SK-N-SH treated with all-trans-retinoic acid at 6 μM for 48 hours (cell line): ENCODE data around the gene PPM1H.

Source experiments
- ATAC-seq: fragments of 200-7000 bp; cut with Tn5 transposase; 3 replicates; pipeline ENCODE4 v1.9.1; 2020; ENCODE audit warnings: mild to moderate bottlenecking, moderate library complexity
- BACH2 ChIP-seq: fragments of 250-450 bp; sonication (Bioruptor Pico); IDR thresholded peaks from 2 replicates; pipeline ENCODE4 v1.9.0; 2021; ENCODE audit warnings: mild to moderate bottlenecking, borderline replicate concordance
- CSDC2 ChIP-seq: fragments of 250-450 bp; sonication (Bioruptor Pico); IDR thresholded peaks from 2 replicates; pipeline ENCODE4 v1.5.0; 2020; ENCODE audit warnings: mild to moderate bottlenecking, moderate library complexity
- ESRRG ChIP-seq: fragments of 250-450 bp; sonication (Bioruptor Pico); IDR thresholded peaks from 2 replicates; pipeline ENCODE4 v1.6.1; 2021; ENCODE audit warnings: mild to moderate bottlenecking
- GLIS3 ChIP-seq: fragments of 250-450 bp; sonication (Bioruptor Pico); IDR thresholded peaks from 2 replicates; pipeline ENCODE4 v1.5.0; 2020; ENCODE audit warnings: mild to moderate bottlenecking, moderate library complexity
- OSR1 ChIP-seq: fragments of 250-450 bp; sonication (Bioruptor Pico); IDR thresholded peaks from 2 replicates; pipeline ENCODE4 v1.8.0; 2022; ENCODE audit warnings: moderate library complexity, mild to moderate bottlenecking, inconsistent platforms
- PPARA ChIP-seq: fragments of 250-450 bp; sonication (Bioruptor Pico); IDR thresholded peaks from 2 replicates; pipeline ENCODE4 v1.5.0; 2020; ENCODE audit warnings: mild to moderate bottlenecking, borderline replicate concordance
- RARB ChIP-seq: fragments of 250-450 bp; sonication (Bioruptor Pico); IDR thresholded peaks from 2 replicates; pipeline ENCODE4 v1.8.0; 2021; ENCODE audit warnings: mild to moderate bottlenecking, moderate library complexity
- SNAI2 ChIP-seq: fragments of 250-450 bp; sonication (Bioruptor Pico); IDR thresholded peaks from 2 replicates; pipeline ENCODE4 v1.5.0; 2020; ENCODE audit warnings: mild to moderate bottlenecking, moderate library complexity
- TCF4 ChIP-seq: fragments of 250-450 bp; sonication (Bioruptor Pico); IDR thresholded peaks from 2 replicates; pipeline ENCODE4 v1.8.0; 2021; ENCODE audit warnings: mild to moderate bottlenecking, moderate library complexity, borderline replicate concordance
- TOX ChIP-seq: fragments of 250-450 bp; sonication (Bioruptor Pico); IDR thresholded peaks from 2 replicates; pipeline ENCODE4 v1.8.0; 2021; ENCODE audit warnings: mild to moderate bottlenecking, moderate library complexity, borderline replicate concordance
- ZC3H10 ChIP-seq: fragments of 250-450 bp; sonication (Bioruptor Pico); IDR thresholded peaks from 2 replicates; pipeline ENCODE4 v1.5.1; 2021; ENCODE audit warnings: mild to moderate bottlenecking, moderate library complexity
- ZFP3 ChIP-seq: fragments of 250-450 bp; sonication (Bioruptor Pico); IDR thresholded peaks from 2 replicates; pipeline ENCODE4 v1.5.0; 2020; ENCODE audit warnings: mild to moderate bottlenecking, moderate library complexity
- ZFP30 ChIP-seq: fragments of 450-650 bp; formaldehyde crosslinking; IDR thresholded peaks from 2 replicates; pipeline ENCODE4 v1.5.0; 2022; ENCODE audit warnings: mild to moderate bottlenecking, moderate library complexity
- ZNF565 ChIP-seq: fragments of 450-650 bp; formaldehyde crosslinking; conservative IDR thresholded peaks from 2 replicates; pipeline ENCODE4 v1.5.0; 2020; ENCODE audit warnings: low read depth, mild to moderate bottlenecking, moderate library complexity
- ZNF70 ChIP-seq: fragments of 450-650 bp; formaldehyde crosslinking; IDR thresholded peaks from 2 replicates; pipeline ENCODE4 v1.5.0; 2020; ENCODE audit warnings: mild to moderate bottlenecking, moderate library complexity
- ZNF8 ChIP-seq: fragments of 450-650 bp; formaldehyde crosslinking; IDR thresholded peaks from 2 replicates; pipeline ENCODE4 v1.5.0; 2020; ENCODE audit warnings: mild to moderate bottlenecking, moderate library complexity
- TF ChIP-seq, protein P1 (sequence below): fragments of 250-450 bp; sonication (Bioruptor Pico); IDR thresholded peaks from 2 replicates; pipeline ENCODE4 v1.8.0; 2020; ENCODE audit warnings: mild to moderate bottlenecking, moderate library complexity, borderline replicate concordance
- TF ChIP-seq, protein P2 (sequence below): fragments of 250-450 bp; sonication (Bioruptor Pico); IDR thresholded peaks from 2 replicates; pipeline ENCODE4 v1.5.1; 2020; ENCODE audit warnings: low read depth, mild to moderate bottlenecking, moderate library complexity
- TF ChIP-seq, protein P3 (sequence below): fragments of 250-450 bp; sonication (Bioruptor Pico); IDR thresholded peaks from 2 replicates; pipeline ENCODE4 v1.5.1; 2021; ENCODE audit warnings: mild to moderate bottlenecking, moderate library complexity
- TF ChIP-seq, protein P4 (sequence below): fragments of 250-450 bp; sonication (Bioruptor Pico); IDR thresholded peaks from 2 replicates; pipeline ENCODE4 v1.5.0; 2020; ENCODE audit warnings: mild to moderate bottlenecking, moderate library complexity

The PPM1H gene

DNA sequence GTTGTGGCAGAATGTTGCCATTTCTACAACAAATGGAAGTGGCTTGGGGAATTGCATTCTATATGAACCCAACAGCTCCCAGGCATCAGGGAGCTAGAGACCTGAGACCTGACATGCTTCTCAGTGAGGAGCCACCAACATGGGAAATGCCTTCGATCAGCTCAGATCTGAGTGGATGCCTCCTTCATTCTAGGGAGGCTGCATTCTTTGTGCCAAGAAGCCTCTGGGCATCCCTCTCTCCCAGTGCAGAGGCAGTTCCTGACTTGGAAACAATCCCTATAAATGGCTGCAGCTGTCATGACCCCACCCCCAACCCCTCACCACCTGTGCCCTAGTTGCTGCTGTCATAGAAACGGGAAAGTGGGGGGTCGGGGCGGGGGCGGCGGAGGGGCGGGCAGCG lies 196.3 kb downstream of the PPM1H start:
- peak; percentile 35; the same call in 1 of the 3 replicates for ATAC-seq
- TF ChIP-seq PPARA (CRISPR knock-in tag) (no peak), ESRRG (CRISPR knock-in tag) (no peak), TCF4 (CRISPR knock-in tag) (no peak), OSR1 (CRISPR knock-in tag) (no peak), SNAI2 (no peak), ZNF8 (CRISPR knock-in tag) (no peak), ZC3H10 (CRISPR knock-in tag) (no peak), GLIS3 (CRISPR knock-in tag) (no peak), ZFP30 (CRISPR knock-in tag) (no peak), CSDC2 (CRISPR knock-in tag) (no peak)
- TF ChIP-seq, protein P1, sequence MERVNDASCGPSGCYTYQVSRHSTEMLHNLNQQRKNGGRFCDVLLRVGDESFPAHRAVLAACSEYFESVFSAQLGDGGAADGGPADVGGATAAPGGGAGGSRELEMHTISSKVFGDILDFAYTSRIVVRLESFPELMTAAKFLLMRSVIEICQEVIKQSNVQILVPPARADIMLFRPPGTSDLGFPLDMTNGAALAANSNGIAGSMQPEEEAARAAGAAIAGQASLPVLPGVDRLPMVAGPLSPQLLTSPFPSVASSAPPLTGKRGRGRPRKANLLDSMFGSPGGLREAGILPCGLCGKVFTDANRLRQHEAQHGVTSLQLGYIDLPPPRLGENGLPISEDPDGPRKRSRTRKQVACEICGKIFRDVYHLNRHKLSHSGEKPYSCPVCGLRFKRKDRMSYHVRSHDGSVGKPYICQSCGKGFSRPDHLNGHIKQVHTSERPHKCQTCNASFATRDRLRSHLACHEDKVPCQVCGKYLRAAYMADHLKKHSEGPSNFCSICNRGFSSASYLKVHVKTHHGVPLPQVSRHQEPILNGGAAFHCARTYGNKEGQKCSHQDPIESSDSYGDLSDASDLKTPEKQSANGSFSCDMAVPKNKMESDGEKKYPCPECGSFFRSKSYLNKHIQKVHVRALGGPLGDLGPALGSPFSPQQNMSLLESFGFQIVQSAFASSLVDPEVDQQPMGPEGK (CRISPR knock-in tag): no peak
- TF ChIP-seq, protein P2, sequence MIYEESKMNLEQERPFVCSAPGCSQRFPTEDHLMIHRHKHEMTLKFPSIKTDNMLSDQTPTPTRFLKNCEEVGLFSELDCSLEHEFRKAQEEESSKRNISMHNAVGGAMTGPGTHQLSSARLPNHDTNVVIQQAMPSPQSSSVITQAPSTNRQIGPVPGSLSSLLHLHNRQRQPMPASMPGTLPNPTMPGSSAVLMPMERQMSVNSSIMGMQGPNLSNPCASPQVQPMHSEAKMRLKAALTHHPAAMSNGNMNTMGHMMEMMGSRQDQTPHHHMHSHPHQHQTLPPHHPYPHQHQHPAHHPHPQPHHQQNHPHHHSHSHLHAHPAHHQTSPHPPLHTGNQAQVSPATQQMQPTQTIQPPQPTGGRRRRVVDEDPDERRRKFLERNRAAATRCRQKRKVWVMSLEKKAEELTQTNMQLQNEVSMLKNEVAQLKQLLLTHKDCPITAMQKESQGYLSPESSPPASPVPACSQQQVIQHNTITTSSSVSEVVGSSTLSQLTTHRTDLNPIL (CRISPR knock-in tag): no peak
- TF ChIP-seq, protein P3, sequence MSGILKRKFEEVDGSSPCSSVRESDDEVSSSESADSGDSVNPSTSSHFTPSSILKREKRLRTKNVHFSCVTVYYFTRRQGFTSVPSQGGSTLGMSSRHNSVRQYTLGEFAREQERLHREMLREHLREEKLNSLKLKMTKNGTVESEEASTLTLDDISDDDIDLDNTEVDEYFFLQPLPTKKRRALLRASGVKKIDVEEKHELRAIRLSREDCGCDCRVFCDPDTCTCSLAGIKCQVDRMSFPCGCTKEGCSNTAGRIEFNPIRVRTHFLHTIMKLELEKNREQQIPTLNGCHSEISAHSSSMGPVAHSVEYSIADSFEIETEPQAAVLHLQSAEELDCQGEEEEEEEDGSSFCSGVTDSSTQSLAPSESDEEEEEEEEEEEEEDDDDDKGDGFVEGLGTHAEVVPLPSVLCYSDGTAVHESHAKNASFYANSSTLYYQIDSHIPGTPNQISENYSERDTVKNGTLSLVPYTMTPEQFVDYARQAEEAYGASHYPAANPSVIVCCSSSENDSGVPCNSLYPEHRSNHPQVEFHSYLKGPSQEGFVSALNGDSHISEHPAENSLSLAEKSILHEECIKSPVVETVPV (CRISPR knock-in tag): no peak

DNA sequence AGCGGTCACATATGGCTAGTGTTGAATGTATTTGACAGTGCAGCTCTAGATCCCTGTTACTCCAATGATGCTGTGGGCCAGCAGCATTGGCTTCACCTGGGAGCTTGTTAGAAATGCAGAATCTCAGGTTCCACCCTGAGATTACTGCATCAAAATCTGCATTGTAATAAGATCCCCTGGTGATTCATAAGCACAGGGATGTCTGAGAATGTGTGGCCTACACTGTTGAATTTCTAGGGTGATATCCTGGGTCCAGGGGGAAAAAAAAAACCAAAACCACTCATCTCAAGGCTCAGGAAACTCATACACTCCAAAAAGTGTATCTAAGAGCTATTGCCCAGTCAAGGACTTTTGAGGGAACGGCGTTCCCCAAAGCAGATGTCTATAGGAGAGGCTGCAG lies 196.8 kb downstream of the PPM1H start:
- ATAC-seq: peak; percentile 40; the same call in 2 of the 3 replicates
- TF ChIP-seq ZNF8 (CRISPR knock-in tag) (no peak), TCF4 (CRISPR knock-in tag) (no peak), ZNF565 (CRISPR knock-in tag) (no peak), SNAI2 (no peak), CSDC2 (CRISPR knock-in tag) (no peak), ZNF70 (CRISPR knock-in tag) (no peak), BACH2 (no peak), RARB (no peak), GLIS3 (CRISPR knock-in tag) (no peak), ESRRG (CRISPR knock-in tag) (no peak), ZFP3 (CRISPR knock-in tag) (no peak), TOX (CRISPR knock-in tag) (no peak)
- TF ChIP-seq, protein P1 (CRISPR knock-in tag): no peak
- TF ChIP-seq, protein P3 (CRISPR knock-in tag): no peak
- TF ChIP-seq, protein P2 (CRISPR knock-in tag): no peak
- TF ChIP-seq, protein P4, sequence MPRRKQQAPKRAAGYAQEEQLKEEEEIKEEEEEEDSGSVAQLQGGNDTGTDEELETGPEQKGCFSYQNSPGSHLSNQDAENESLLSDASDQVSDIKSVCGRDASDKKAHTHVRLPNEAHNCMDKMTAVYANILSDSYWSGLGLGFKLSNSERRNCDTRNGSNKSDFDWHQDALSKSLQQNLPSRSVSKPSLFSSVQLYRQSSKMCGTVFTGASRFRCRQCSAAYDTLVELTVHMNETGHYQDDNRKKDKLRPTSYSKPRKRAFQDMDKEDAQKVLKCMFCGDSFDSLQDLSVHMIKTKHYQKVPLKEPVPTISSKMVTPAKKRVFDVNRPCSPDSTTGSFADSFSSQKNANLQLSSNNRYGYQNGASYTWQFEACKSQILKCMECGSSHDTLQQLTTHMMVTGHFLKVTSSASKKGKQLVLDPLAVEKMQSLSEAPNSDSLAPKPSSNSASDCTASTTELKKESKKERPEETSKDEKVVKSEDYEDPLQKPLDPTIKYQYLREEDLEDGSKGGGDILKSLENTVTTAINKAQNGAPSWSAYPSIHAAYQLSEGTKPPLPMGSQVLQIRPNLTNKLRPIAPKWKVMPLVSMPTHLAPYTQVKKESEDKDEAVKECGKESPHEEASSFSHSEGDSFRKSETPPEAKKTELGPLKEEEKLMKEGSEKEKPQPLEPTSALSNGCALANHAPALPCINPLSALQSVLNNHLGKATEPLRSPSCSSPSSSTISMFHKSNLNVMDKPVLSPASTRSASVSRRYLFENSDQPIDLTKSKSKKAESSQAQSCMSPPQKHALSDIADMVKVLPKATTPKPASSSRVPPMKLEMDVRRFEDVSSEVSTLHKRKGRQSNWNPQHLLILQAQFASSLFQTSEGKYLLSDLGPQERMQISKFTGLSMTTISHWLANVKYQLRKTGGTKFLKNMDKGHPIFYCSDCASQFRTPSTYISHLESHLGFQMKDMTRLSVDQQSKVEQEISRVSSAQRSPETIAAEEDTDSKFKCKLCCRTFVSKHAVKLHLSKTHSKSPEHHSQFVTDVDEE (CRISPR knock-in tag): no peak
